Measurements from ENCODE around the gene CD37. TPM values are rescaled to one million over a fixed set of nuclear protein-coding genes. Genes with fewer than 3 reads are reported as not detected.

The CD37 gene
- total RNA-seq, 1 experiment from 2014 or later: 0.76 TPM

GRCh38 chr19:49315111-49315510 is 20.1 kb upstream of the CD37 start:
- H3K27me3 ChIP-seq (ENCODE audit: insufficient read depth, low read length): no peaks in the 10 kb centered on the region
- H3K9ac ChIP-seq (ENCODE audit: low read length): no peak overlapping the region
- no peaks in the 10 kb centered on the region for H3K9me2 ChIP-seq (ENCODE audit: insufficient read depth)
- no peak for TF ChIP-seq REST (IDR thresholded peaks at IDR 0.05; ENCODE audit: low read depth)
- TF ChIP-seq CTCF (IDR thresholded peaks at IDR 0.05 in 2 of 3, conservative IDR thresholded peaks at IDR 0.05 in 1 of 3; ENCODE audit: borderline replicate concordance in 1 of 3, insufficient read depth in 1 of 3, low read depth in 2 of 3, low read length in 2 of 3): no peak
- no peak for TF ChIP-seq YY1 (IDR thresholded peaks at IDR 0.05; ENCODE audit: extremely low read depth, insufficient replicate concordance, low read depth, low read length)
- no peak for TF ChIP-seq EGR1 (IDR thresholded peaks at IDR 0.05; ENCODE audit: low read depth)
- TF ChIP-seq EZH2 (IDR thresholded peaks at IDR 0.05): no peak
- TF ChIP-seq CEBPB (IDR thresholded peaks at IDR 0.05; ENCODE audit: low read depth): no peak
- TF ChIP-seq ZFX (IDR thresholded peaks at IDR 0.05): no peak
- no peak for TF ChIP-seq EZH2phosphoT487 (IDR thresholded peaks at IDR 0.05; ENCODE audit: borderline replicate concordance)
- no peak for TF ChIP-seq SRF (IDR thresholded peaks at IDR 0.05; ENCODE audit: low read depth)
- TF ChIP-seq SP1 (IDR thresholded peaks at IDR 0.05; ENCODE audit: low read depth): no peak
- TF ChIP-seq JUND (IDR thresholded peaks at IDR 0.05): no peak
- no peaks in the 10 kb centered on the region for H3K79me2 ChIP-seq (ENCODE audit: insufficient read depth, low read length)
- CTCF ChIA-PET: no interaction called here
- peaks cover 0 to 7% of the 10 kb centered on the region in 2 experiments; a peak in 2 of 4 replicates for H3K9me3 ChIP-seq (ENCODE audit: control insufficient read depth in 1 of 2, insufficient read depth in 1 of 2, low read depth in 1 of 2, low read length in 2 of 2)
- POLR2A ChIA-PET: no interaction called here
- no peak overlapping the region for H3K27ac ChIP-seq (ENCODE audit: low read depth, low read length)
- intact Hi-C loops (cut with micrococcal nuclease): no loop called here
- no peak for ATAC-seq
- no peaks in the 10 kb centered on the region for H4K20me1 ChIP-seq (ENCODE audit: insufficient read depth)
- no peaks in the 10 kb centered on the region for H3K4me1 ChIP-seq (ENCODE audit: control insufficient read depth in 1 of 2, insufficient read depth in 2 of 2, low read length in 2 of 2)
- no peak overlapping the region for H2AFZ ChIP-seq (ENCODE audit: low read depth, low read length, poor library complexity, severe bottlenecking)
- H3K4me2 ChIP-seq (ENCODE audit: low read length): no peak overlapping the region
- no TSS peak for BruUV-seq (replicated peaks)
- DNase-seq (ENCODE audit: low read depth, low spot score): no peak
- H3K4me3 ChIP-seq (replicated peaks in 1 of 2; ENCODE audit: low read depth in 1 of 2, low read length in 2 of 2): no peak overlapping the region
- H3K36me3 ChIP-seq (ENCODE audit: control insufficient read depth in 1 of 2, insufficient read depth in 2 of 2, low read length in 2 of 2): peaks cover 0 to 2% of the 10 kb centered on the region in 2 experiments; a peak in 1 of 4 replicates
- RAD21 ChIA-PET (ENCODE audit: low non-redundant PET in 1 of 2, low total read pairs in 2 of 2, uncharacterized antibody in 2 of 2, unreplicated experiment in 2 of 2): no interaction called here
